VCaP (cell line): Measurements from ENCODE around the gene AP5Z1.
"Not testable (repeated sequence)": the region's sequence is repeated elsewhere in the genome, so short reads cannot be mapped to it uniquely, and the experiment has no call there.

Experiments used
- H3K27ac ChIP-seq: fragments of 450-650 bp; 2 replicates; pipeline ENCODE4 v1.5.1; 2017
- CTCF ChIP-seq: fragments of 450-650 bp; conservative IDR thresholded peaks from 2 replicates; pipeline ENCODE4 v1.5.1; 2017; ENCODE audit warnings: mild to moderate bottlenecking, moderate library complexity

Gene AP5Z1

GRCh38 chr7:4797858-4798705 is 22.7 kb downstream of the AP5Z1 start:
- H3K27ac ChIP-seq = no peak overlapping the region
- peak; percentile 91 for TF ChIP-seq CTCF

DNA sequence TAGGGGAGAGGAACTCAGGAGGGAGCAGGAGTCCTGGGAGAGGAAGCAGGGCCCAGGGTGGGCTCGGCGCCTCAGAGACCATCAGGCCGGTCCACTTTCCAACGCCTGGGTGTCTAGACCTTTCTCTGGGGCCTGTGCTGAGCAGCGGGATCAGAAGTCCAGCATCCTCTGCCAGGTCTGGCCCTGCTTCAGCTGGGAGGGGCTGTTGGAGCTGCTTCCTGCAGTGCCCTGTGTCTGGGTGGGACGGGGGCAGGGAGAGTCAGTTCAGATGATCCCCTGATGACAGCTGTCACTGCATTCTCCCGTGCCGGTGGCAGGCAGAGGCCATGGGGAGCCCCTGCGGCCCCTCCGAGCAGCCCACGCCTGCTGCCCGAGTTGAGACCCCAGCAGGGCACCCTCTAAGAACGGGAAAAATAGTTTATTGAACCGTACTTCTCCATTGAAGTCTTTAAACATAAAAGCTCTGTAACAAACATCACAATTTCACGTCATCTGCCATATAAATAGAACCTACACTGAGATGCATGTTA is 23.3 kb downstream of the AP5Z1 start:
- H3K27ac ChIP-seq = no peak overlapping the region
- no peak for TF ChIP-seq CTCF

DNA sequence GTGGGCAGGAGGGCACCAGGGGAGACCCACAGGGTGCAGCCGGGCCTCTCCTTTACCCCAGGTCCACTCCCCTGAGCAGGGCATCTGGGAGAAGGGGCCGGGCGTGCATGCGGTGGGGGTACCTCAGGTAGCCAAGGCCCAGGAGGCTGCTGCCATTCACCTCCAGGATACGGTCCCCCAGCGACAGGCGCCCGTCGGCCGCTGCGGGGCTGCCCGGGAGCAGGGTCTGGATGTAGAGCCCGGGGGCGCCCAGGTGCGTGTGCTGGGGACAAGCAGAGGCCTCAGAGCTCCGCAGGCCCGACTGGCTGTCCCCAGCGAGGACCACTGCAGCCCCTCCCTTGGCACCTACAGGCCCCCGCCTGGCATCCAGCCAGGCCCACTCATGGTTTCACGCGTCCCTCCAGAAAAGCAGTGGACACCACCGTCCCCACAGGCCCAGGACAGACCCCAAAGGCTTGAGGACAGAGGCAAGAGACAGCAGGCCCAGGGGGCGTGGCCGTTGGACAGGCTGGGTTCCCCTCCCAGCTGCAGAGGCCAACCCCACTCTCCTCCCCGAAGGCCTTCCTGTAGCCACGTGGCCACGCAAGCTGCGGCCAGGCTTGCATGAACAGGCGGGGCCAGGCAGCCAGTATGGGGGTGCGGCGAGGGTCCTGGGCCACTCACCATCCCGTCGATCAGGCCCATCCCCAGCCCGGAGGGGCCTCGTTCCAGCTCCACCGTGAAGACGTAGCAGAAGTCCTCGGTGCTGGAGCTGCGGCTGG is 24.3 kb downstream of the AP5Z1 start:
- TF ChIP-seq CTCF = no peak
- H3K27ac ChIP-seq = no peak overlapping the region

- no peak for TF ChIP-seq CTCF
- H3K27ac ChIP-seq = no peak overlapping the region
These were observed 25.1 kb downstream of the AP5Z1 start for GRCh38 chr7:4800487-4800886.

- TF ChIP-seq CTCF = no peak
- H3K27ac ChIP-seq = no peak overlapping the region
These were observed 25.8 kb downstream of the AP5Z1 start for GRCh38 chr7:4800926-4801838.

GRCh38 chr7:4801839-4802231 is 26.4 kb downstream of the AP5Z1 start:
- TF ChIP-seq CTCF = no peak
- no peak overlapping the region for H3K27ac ChIP-seq

DNA sequence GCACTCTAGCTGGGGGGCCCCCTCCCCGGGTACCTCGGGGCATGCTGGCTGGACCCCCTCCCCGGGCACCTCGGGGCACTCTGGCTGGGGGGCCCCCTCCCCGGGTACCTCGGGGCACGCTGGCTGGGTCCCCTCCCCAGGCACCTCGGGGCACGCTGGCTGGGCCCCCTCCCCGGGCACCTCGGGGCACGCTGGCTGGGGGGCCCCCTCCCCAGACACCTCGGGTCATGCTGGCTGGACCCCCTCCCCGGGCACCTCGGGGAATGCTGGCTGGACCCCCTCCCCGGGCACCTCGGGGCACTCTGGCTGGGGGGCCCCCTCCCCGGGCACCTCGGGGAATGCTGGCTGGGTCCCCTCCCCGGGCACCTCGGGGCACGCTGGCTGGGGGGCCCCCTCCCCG is 27.2 kb downstream of the AP5Z1 start:
- H3K27ac ChIP-seq = not testable (repeated sequence)
